BJ (cell line): ENCODE results near the gene FAM186B. TPM values are rescaled to one million over a fixed set of nuclear protein-coding genes. Genes with fewer than 3 reads are reported as not detected.

ENCODE experiments used
- CTCF ChIA-PET: fragments of 350-600 bp; formaldehyde crosslinking; extraction: SDS; loops from one replicate; lab custom pipeline; 2021; ENCODE audit warnings: antibody characterized with exemption, inconsistent platforms; lab: Yijun Ruan, JAX
- POLR2A ChIA-PET: fragments of 300-600 bp; sonication (Branson Sonifier 250); formaldehyde crosslinking; extraction: SDS; loops from one replicate; lab custom pipeline; 2021; ENCODE audit warnings: antibody characterized with exemption; lab: Charles Lee
- DNase-seq: peaks from one replicate; pipeline ENCODE4 v3.0.0-alpha.2; 2011; ENCODE audit warnings: low read depth
- H3K27me3 ChIP-seq: 2 replicates; pipeline ENCODE4 v1.6.0; 2011; ENCODE audit warnings: low read length; ENCODE audit not compliant: control insufficient read depth, insufficient read depth
- H3K36me3 ChIP-seq: 2 replicates; pipeline ENCODE4 v1.5.1; 2011; ENCODE audit warnings: low read length; ENCODE audit not compliant: control insufficient read depth, insufficient read depth
- H3K4me3 ChIP-seq: 2 replicates; pipeline ENCODE4 v1.5.1; 2011; ENCODE audit warnings: low read depth, mild to moderate bottlenecking, control low read depth, low read length
- polyA plus RNA-seq: library from polyadenylated mRNA; depleted of rRNA; stranded (reverse); fragments of >200 nt; gene quantifications from 2 replicates; pipeline ENCODE4 v1.2.3, GENCODE V29; 2011
- TF ChIP-seq, protein P1 (sequence below): IDR thresholded peaks from 2 replicates; pipeline ENCODE4 v1.5.1; 2011; ENCODE audit warnings: low read depth, mild to moderate bottlenecking, control low read depth, inconsistent platforms, low read length, moderate library complexity; ENCODE audit not compliant: insufficient read depth

The FAM186B gene
- polyA plus RNA-seq, 1 experiment: 0.11 TPM

DNA sequence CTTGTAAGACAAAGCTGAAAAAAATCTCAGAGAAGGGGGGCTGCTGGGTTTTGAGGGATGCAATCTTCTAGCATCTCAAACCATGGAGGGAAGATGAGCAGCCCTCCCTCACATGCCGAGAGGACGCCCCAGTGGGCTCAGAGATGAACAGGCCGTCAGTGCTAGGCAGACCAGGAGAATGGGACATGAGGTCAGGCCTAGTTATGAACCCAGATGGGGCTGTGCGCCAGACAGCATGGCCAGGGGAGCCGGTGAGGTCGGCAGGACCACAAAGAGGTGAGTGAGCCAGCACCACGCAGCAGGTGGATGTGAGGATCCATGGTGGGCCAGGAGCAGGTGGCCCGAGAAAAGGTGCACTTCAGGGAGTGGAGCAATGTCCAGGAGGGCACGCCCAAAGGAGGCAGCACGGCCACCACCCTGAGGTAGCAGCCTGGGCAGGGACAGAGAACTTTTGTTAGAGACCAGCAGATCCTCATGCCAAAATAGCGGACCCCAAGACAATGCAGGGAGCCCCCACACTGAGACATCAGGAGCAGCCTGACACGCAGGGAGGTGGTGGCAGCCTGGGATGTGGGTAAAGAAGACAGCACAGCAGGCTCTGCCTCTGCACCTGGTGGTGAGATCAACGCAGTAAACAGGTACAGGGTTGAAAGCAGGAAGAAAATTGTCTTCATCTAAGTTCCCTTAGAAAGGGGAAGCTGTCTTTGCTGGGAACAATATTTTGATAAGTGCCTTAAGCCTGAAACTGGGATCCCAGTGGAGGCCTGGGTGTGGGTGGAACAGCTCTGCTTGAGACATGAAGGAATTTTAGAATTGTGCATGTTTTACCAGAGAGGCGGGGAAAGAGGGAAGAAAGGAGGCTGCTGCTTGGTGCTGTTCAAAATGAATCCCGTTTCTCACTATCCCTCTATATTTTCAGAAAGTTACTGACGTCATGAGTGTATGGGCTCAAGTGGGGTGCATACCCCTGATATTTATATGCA lies 19.7 kb downstream of the FAM186B start:
- TF ChIP-seq, protein P1, sequence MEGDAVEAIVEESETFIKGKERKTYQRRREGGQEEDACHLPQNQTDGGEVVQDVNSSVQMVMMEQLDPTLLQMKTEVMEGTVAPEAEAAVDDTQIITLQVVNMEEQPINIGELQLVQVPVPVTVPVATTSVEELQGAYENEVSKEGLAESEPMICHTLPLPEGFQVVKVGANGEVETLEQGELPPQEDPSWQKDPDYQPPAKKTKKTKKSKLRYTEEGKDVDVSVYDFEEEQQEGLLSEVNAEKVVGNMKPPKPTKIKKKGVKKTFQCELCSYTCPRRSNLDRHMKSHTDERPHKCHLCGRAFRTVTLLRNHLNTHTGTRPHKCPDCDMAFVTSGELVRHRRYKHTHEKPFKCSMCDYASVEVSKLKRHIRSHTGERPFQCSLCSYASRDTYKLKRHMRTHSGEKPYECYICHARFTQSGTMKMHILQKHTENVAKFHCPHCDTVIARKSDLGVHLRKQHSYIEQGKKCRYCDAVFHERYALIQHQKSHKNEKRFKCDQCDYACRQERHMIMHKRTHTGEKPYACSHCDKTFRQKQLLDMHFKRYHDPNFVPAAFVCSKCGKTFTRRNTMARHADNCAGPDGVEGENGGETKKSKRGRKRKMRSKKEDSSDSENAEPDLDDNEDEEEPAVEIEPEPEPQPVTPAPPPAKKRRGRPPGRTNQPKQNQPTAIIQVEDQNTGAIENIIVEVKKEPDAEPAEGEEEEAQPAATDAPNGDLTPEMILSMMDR: no peak
- no peak for DNase-seq
- CTCF ChIA-PET: interaction anchor here (1.0 to 1.1 kb wide), 2 partner anchors 21 to 47 kb away, joined by 3 read pairs; no protein-coding TSS in a partner anchor
- H3K27me3 ChIP-seq: no peaks in the 10 kb centered on the region
- POLR2A ChIA-PET: no interaction called here
- H3K4me3 ChIP-seq: no peak overlapping the region
- peaks cover 7% of the 10 kb centered on the region for H3K36me3 ChIP-seq

DNA sequence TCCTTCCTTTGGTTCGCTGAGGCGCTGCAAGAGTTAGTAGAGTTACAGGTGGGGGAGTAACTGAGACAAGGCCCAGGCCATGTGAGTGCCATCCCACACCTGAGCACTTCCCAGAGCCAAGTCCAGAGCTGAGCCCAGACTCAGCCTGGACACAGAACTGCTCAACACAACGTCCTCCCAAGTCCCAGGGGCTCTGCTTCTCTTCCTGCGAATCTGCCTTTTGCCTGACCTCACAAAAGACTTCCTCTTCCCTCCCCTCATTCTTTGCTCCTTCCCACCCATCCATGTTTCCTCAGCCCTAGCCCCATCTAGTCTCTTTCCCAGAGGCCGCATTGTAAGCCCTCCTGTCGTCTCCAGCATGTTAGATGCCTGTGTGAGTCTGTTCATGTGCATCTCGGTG lies 20.8 kb downstream of the FAM186B start:
- Histone ChIP-seq H3K4me3 (no peak overlapping the region), H3K36me3 (peaks cover 7% of the 10 kb centered on the region), H3K27me3 (no peaks in the 10 kb centered on the region)
- ChIA-PET POLR2A (no interaction called here), CTCF (interaction anchor here (1.1 to 2.7 kb wide), 4 partner anchors 13 to 296 kb away, joined by 3 to 18 read pairs (median 4); no protein-coding TSS in a partner anchor)
- TF ChIP-seq, protein P1: no peak
- no peak for DNase-seq

GRCh38 chr12:49583366-49584094 lies 21.9 kb downstream of the FAM186B start:
- CTCF ChIA-PET: interaction anchor here (1.0 to 3.8 kb wide), 7 partner anchors 14 to 295 kb away, joined by 3 to 49 read pairs (median 5); partner anchors contain the start of gene MCRS1
- H3K4me3 ChIP-seq: no peak overlapping the region
- no peak for DNase-seq
- peaks cover 7% of the 10 kb centered on the region for H3K36me3 ChIP-seq
- POLR2A ChIA-PET: no interaction called here
- TF ChIP-seq, protein P1: no peak
- no peaks in the 10 kb centered on the region for H3K27me3 ChIP-seq

GRCh38 chr12:49582850-49583249 lies 22.6 kb downstream of the FAM186B start:
- H3K27me3 ChIP-seq: no peaks in the 10 kb centered on the region
- ChIA-PET CTCF (interaction anchor here (1.0 to 3.8 kb wide), 6 partner anchors 15 to 251 kb away, joined by 3 to 49 read pairs (median 4); partner anchors contain the start of gene MCRS1), POLR2A (no interaction called here)
- TF ChIP-seq, protein P1: no peak
- peaks cover 7% of the 10 kb centered on the region for H3K36me3 ChIP-seq
- H3K4me3 ChIP-seq: no peak overlapping the region
- DNase-seq: no peak
